ENCODE measurements around the gene COPB2.
A peak's percentile ranks its signal among the peaks of the same experiment; 100 is the strongest.

COPB2 gene

GRCh38 chr3:139389552-139390368, at the start of gene COPB2:
TSS of gene COPB2 (minus strand) at chr3:139389647. CDS start at chr3:139389550, 97 bp downstream.
- peak; percentile 100 for DNase-seq (ENCODE audit: low read depth)
- Histone ChIP-seq H3K36me3 (ENCODE audit: control insufficient read depth, insufficient read depth, low read length, severe bottlenecking) (no peaks in the 10 kb centered on the region), H3K27me3 (replicated peaks; ENCODE audit: control insufficient read depth, insufficient read depth, low read length) (no peaks in the 10 kb centered on the region), H3K4me1 (ENCODE audit: control insufficient read depth, insufficient read depth, low read length) (peaks cover 40% of the 10 kb centered on the region), H3K4me3 (ENCODE audit: low read length) (peak within 1 kb of the TSS; percentile 88), H3K9ac (ENCODE audit: low read length) (peak within 1 kb of the TSS; percentile 96), H3K9me3 (ENCODE audit: control insufficient read depth, low read length) (no peaks in the 10 kb centered on the region)

GRCh38 chr3:139434764-139435307, 45.4 kb upstream of the COPB2 start:
- peak; percentile 83 for DNase-seq (ENCODE audit: low read depth)
- peaks cover 13% of the 10 kb centered on the region for H3K4me1 ChIP-seq (ENCODE audit: control insufficient read depth, insufficient read depth, low read length)
- no peaks in the 10 kb centered on the region for H3K9me3 ChIP-seq (ENCODE audit: control insufficient read depth, low read length)
- H3K27me3 ChIP-seq (replicated peaks; ENCODE audit: control insufficient read depth, insufficient read depth, low read length): no peaks in the 10 kb centered on the region
- no peak overlapping the region for H3K9ac ChIP-seq (ENCODE audit: low read length)
- no peaks in the 10 kb centered on the region for H3K36me3 ChIP-seq (ENCODE audit: control insufficient read depth, insufficient read depth, low read length, severe bottlenecking)
- H3K4me3 ChIP-seq (ENCODE audit: low read length): no peak overlapping the region

GRCh38 chr3:139434228-139434627, 44.8 kb upstream of the COPB2 start:
- no peak overlapping the region for H3K9ac ChIP-seq (ENCODE audit: low read length)
- no peak for DNase-seq (ENCODE audit: low read depth)
- no peaks in the 10 kb centered on the region for H3K27me3 ChIP-seq (replicated peaks; ENCODE audit: control insufficient read depth, insufficient read depth, low read length)
- H3K9me3 ChIP-seq (ENCODE audit: control insufficient read depth, low read length): no peaks in the 10 kb centered on the region
- no peak overlapping the region for H3K4me3 ChIP-seq (ENCODE audit: low read length)
- H3K36me3 ChIP-seq (ENCODE audit: control insufficient read depth, insufficient read depth, low read length, severe bottlenecking): no peaks in the 10 kb centered on the region
- H3K4me1 ChIP-seq (ENCODE audit: control insufficient read depth, insufficient read depth, low read length): peaks cover 10% of the 10 kb centered on the region

- H3K9ac ChIP-seq (ENCODE audit: low read length): no peak overlapping the region
- H3K4me1 ChIP-seq (ENCODE audit: control insufficient read depth, insufficient read depth, low read length): peaks cover 10% of the 10 kb centered on the region
- H3K36me3 ChIP-seq (ENCODE audit: control insufficient read depth, insufficient read depth, low read length, severe bottlenecking): no peaks in the 10 kb centered on the region
- no peaks in the 10 kb centered on the region for H3K9me3 ChIP-seq (ENCODE audit: control insufficient read depth, low read length)
- no peaks in the 10 kb centered on the region for H3K27me3 ChIP-seq (replicated peaks; ENCODE audit: control insufficient read depth, insufficient read depth, low read length)
- no peak overlapping the region for H3K4me3 ChIP-seq (ENCODE audit: low read length)
- no peak for DNase-seq (ENCODE audit: low read depth)
These were observed 43.6 kb upstream of the COPB2 start for GRCh38 chr3:139433089-139433488.

GRCh38 chr3:139430493-139430892, 41.0 kb upstream of the COPB2 start:
- H3K4me1 ChIP-seq (ENCODE audit: control insufficient read depth, insufficient read depth, low read length): peaks cover 10% of the 10 kb centered on the region

GRCh38 chr3:139427283-139428060, 38.0 kb upstream of the COPB2 start:
- no peaks in the 10 kb centered on the region for H3K9me3 ChIP-seq (ENCODE audit: control insufficient read depth, low read length)
- H3K36me3 ChIP-seq (ENCODE audit: control insufficient read depth, insufficient read depth, low read length, severe bottlenecking): no peaks in the 10 kb centered on the region
- H3K9ac ChIP-seq (ENCODE audit: low read length): no peak overlapping the region
- H3K27me3 ChIP-seq (replicated peaks; ENCODE audit: control insufficient read depth, insufficient read depth, low read length): no peaks in the 10 kb centered on the region
- DNase-seq (ENCODE audit: low read depth): peak; percentile 97
- no peaks in the 10 kb centered on the region for H3K4me1 ChIP-seq (ENCODE audit: control insufficient read depth, insufficient read depth, low read length)
- no peak overlapping the region for H3K4me3 ChIP-seq (ENCODE audit: low read length)

More at GRCh38 chr3:139430493-139430892, 41.0 kb upstream of the COPB2 start:
- no peak overlapping the region for H3K4me3 ChIP-seq (ENCODE audit: low read length)
- peak; percentile 22 for DNase-seq (ENCODE audit: low read depth)
- no peaks in the 10 kb centered on the region for H3K36me3 ChIP-seq (ENCODE audit: control insufficient read depth, insufficient read depth, low read length, severe bottlenecking)
- no peaks in the 10 kb centered on the region for H3K9me3 ChIP-seq (ENCODE audit: control insufficient read depth, low read length)
- H3K27me3 ChIP-seq (replicated peaks; ENCODE audit: control insufficient read depth, insufficient read depth, low read length): no peaks in the 10 kb centered on the region
- no peak overlapping the region for H3K9ac ChIP-seq (ENCODE audit: low read length)

- Histone ChIP-seq H3K4me1 (ENCODE audit: control insufficient read depth, insufficient read depth, low read length) (no peaks in the 10 kb centered on the region), H3K36me3 (ENCODE audit: control insufficient read depth, insufficient read depth, low read length, severe bottlenecking) (no peaks in the 10 kb centered on the region), H3K9me3 (ENCODE audit: control insufficient read depth, low read length) (no peaks in the 10 kb centered on the region), H3K27me3 (replicated peaks; ENCODE audit: control insufficient read depth, insufficient read depth, low read length) (no peaks in the 10 kb centered on the region), H3K9ac (ENCODE audit: low read length) (no peak overlapping the region), H3K4me3 (ENCODE audit: low read length) (no peak overlapping the region)
- no peak for DNase-seq (ENCODE audit: low read depth)
These were observed 36.4 kb upstream of the COPB2 start for GRCh38 chr3:139425745-139426400.

- Histone ChIP-seq H3K9ac (ENCODE audit: low read length) (no peak overlapping the region), H3K9me3 (ENCODE audit: control insufficient read depth, low read length) (no peaks in the 10 kb centered on the region), H3K36me3 (ENCODE audit: control insufficient read depth, insufficient read depth, low read length, severe bottlenecking) (no peaks in the 10 kb centered on the region), H3K4me3 (ENCODE audit: low read length) (no peak overlapping the region), H3K27me3 (replicated peaks; ENCODE audit: control insufficient read depth, insufficient read depth, low read length) (no peaks in the 10 kb centered on the region), H3K4me1 (ENCODE audit: control insufficient read depth, insufficient read depth, low read length) (no peaks in the 10 kb centered on the region)
- no peak for DNase-seq (ENCODE audit: low read depth)
These were observed 33.8 kb upstream of the COPB2 start for GRCh38 chr3:139423232-139423631.

GRCh38 chr3:139421460-139421859, 32.0 kb upstream of the COPB2 start:
- no peaks in the 10 kb centered on the region for H3K36me3 ChIP-seq (ENCODE audit: control insufficient read depth, insufficient read depth, low read length, severe bottlenecking)
- no peak for DNase-seq (ENCODE audit: low read depth)
- H3K4me1 ChIP-seq (ENCODE audit: control insufficient read depth, insufficient read depth, low read length): no peaks in the 10 kb centered on the region
- peaks cover 4% of the 10 kb centered on the region for H3K9me3 ChIP-seq (ENCODE audit: control insufficient read depth, low read length)
- H3K27me3 ChIP-seq (replicated peaks; ENCODE audit: control insufficient read depth, insufficient read depth, low read length): no peaks in the 10 kb centered on the region
- no peak overlapping the region for H3K9ac ChIP-seq (ENCODE audit: low read length)
- no peak overlapping the region for H3K4me3 ChIP-seq (ENCODE audit: low read length)

GRCh38 chr3:139421040-139421439, 31.6 kb upstream of the COPB2 start:
- Histone ChIP-seq H3K27me3 (replicated peaks; ENCODE audit: control insufficient read depth, insufficient read depth, low read length) (no peaks in the 10 kb centered on the region), H3K4me3 (ENCODE audit: low read length) (no peak overlapping the region), H3K4me1 (ENCODE audit: control insufficient read depth, insufficient read depth, low read length) (no peaks in the 10 kb centered on the region), H3K9me3 (ENCODE audit: control insufficient read depth, low read length) (peaks cover 8% of the 10 kb centered on the region), H3K9ac (ENCODE audit: low read length) (no peak overlapping the region), H3K36me3 (ENCODE audit: control insufficient read depth, insufficient read depth, low read length, severe bottlenecking) (no peaks in the 10 kb centered on the region)
- no peak for DNase-seq (ENCODE audit: low read depth)

GRCh38 chr3:139418144-139418543, 28.7 kb upstream of the COPB2 start:
- Histone ChIP-seq H3K4me3 (ENCODE audit: low read length) (no peak overlapping the region), H3K4me1 (ENCODE audit: control insufficient read depth, insufficient read depth, low read length) (no peaks in the 10 kb centered on the region), H3K36me3 (ENCODE audit: control insufficient read depth, insufficient read depth, low read length, severe bottlenecking) (no peaks in the 10 kb centered on the region), H3K27me3 (replicated peaks; ENCODE audit: control insufficient read depth, insufficient read depth, low read length) (no peaks in the 10 kb centered on the region), H3K9ac (ENCODE audit: low read length) (no peak overlapping the region), H3K9me3 (ENCODE audit: control insufficient read depth, low read length) (peaks cover 22% of the 10 kb centered on the region)
- DNase-seq (ENCODE audit: low read depth): no peak

Data from adipocyte (in vitro differentiated cells).